OCI-LY7 (cell line): Measurements from ENCODE around the gene STOM. TPM values are rescaled to one million over a fixed set of nuclear protein-coding genes. Genes with fewer than 3 reads are reported as not detected.

ENCODE experiments used
- BruUV-seq: library from RNA; stranded (reverse); fragments of 400-500 nt; replicated peaks from 2 replicates; lab custom pipeline; 2021; lab: Mats Ljungman, UMichigan
- CTCF ChIA-PET: fragments of 300-600 bp; sonication (Branson Sonifier 250); formaldehyde crosslinking; loops from one replicate; lab custom pipeline; 2022; ENCODE audit warnings: antibody characterized with exemption; ENCODE audit not compliant: unreplicated experiment; lab: Charles Lee
- POLR2A ChIA-PET: fragments of 300-600 bp; sonication (Branson Sonifier 250); formaldehyde crosslinking; loops from one replicate; lab custom pipeline; 2022; ENCODE audit warnings: antibody characterized with exemption; lab: Charles Lee
- DNase-seq: peaks from one replicate; pipeline ENCODE4 v3.0.0-alpha.2; 2015; ENCODE audit warnings: low spot score
- H2AFZ ChIP-seq: fragments of 200-600 bp; sonication (generic), shearing (Covaris generic); 2 replicates; pipeline ENCODE4 v1.6.1; 2014; ENCODE audit warnings: mild to moderate bottlenecking, antibody characterized with exemption, low read length, moderate library complexity
- H3K27ac ChIP-seq: fragments of 200-600 bp; sonication (generic); 2 replicates; pipeline ENCODE4 v1.5.1; 2014; ENCODE audit warnings: mixed run types, low read depth, mild to moderate bottlenecking, moderate library complexity, low read length, inconsistent platforms; ENCODE audit not compliant: poor library complexity, severe bottlenecking
- H3K36me3 ChIP-seq: fragments of 200-600 bp; sonication (generic); 2 replicates; pipeline ENCODE4 v1.6.1; 2014; ENCODE audit warnings: mild to moderate bottlenecking, antibody characterized with exemption, low read length, moderate library complexity, mixed read lengths; ENCODE audit not compliant: insufficient read depth
- H3K4me1 ChIP-seq: fragments of 200-600 bp; sonication (generic); 2 replicates; pipeline ENCODE4 v1.5.1; 2014; ENCODE audit warnings: mild to moderate bottlenecking, low read length; ENCODE audit not compliant: insufficient read depth, poor library complexity, severe bottlenecking
- H3K4me2 ChIP-seq: fragments of 200-600 bp; sonication (generic); 2 replicates; pipeline ENCODE4 v1.6.1; 2014; ENCODE audit warnings: mild to moderate bottlenecking, low read length
- H3K4me3 ChIP-seq: fragments of 200-600 bp; sonication (generic); 2 replicates; pipeline ENCODE4 v1.5.1; 2014; ENCODE audit warnings: mild to moderate bottlenecking, low read depth, low read length; ENCODE audit not compliant: poor library complexity, severe bottlenecking
- H3K79me2 ChIP-seq: fragments of 200-600 bp; sonication (generic); 2 replicates; pipeline ENCODE4 v1.6.1; 2016; ENCODE audit warnings: low read depth, mild to moderate bottlenecking, low read length, moderate library complexity, mixed read lengths; ENCODE audit not compliant: insufficient read depth
- H3K9me2 ChIP-seq: fragments of 200-600 bp; sonication (generic); 2 replicates; pipeline ENCODE4 v1.6.1; 2016; ENCODE audit warnings: mild to moderate bottlenecking, low read length, mixed read lengths; ENCODE audit not compliant: insufficient read depth
- H3K9me3 ChIP-seq: fragments of 200-600 bp; sonication (generic); 2 replicates; pipeline ENCODE4 v1.6.1; 2014; ENCODE audit warnings: mild to moderate bottlenecking, mixed run types, low read length, mixed read lengths
- H4K20me1 ChIP-seq: fragments of 200-600 bp; sonication (generic); 2 replicates; pipeline ENCODE4 v1.6.1; 2014; ENCODE audit warnings: mild to moderate bottlenecking, antibody characterized with exemption, low read length, moderate library complexity, mixed read lengths; ENCODE audit not compliant: insufficient read depth
- CTCF ChIP-seq: fragments of 200-600 bp; sonication (generic); conservative IDR thresholded peaks from 2 replicates; pipeline ENCODE4 v1.5.1; 2014; ENCODE audit warnings: mild to moderate bottlenecking, antibody characterized with exemption, low read length, moderate library complexity, mixed read lengths
- EZH2phosphoT487 ChIP-seq: fragments of 200-600 bp; sonication (generic); IDR thresholded peaks from 2 replicates; pipeline ENCODE4 v1.6.1; 2018; ENCODE audit warnings: low read depth, borderline replicate concordance, mild to moderate bottlenecking, mixed run types, antibody characterized with exemption, low read length, moderate library complexity, mixed read lengths
- intact Hi-C: fragments of 100-400 bp; cut with micrococcal nuclease; formaldehyde crosslinking; loops from one replicate; pipeline ENCODE4 v1.10.0; 2022; ENCODE audit not compliant: unreplicated experiment
- total RNA-seq, 2 experiments: library from RNA; depleted of rRNA in 1 of 2; stranded (reverse); fragments of >200 nt in 1 of 2; shearing (Covaris generic) in 1 of 2; gene quantifications; 2 replicates each; pipeline ENCODE4 v1.2.3, GENCODE V29; 2014 to 2022

STOM gene
- total RNA-seq, 2 experiments from 2014 or later = 5.7 to 7.3 TPM

- no peak overlapping the region for H3K4me3 ChIP-seq
- ChIA-PET POLR2A (interaction anchor here (0.6 kb wide), 1 partner anchor 160 kb away, joined by 3 read pairs; no protein-coding TSS in a partner anchor), CTCF (interaction anchor here (0.6 to 1.6 kb wide), 4 partner anchors 51 to 93 kb away, joined by 3 to 6 read pairs (median 4); partner anchors contain the start of gene GSN)
- H3K79me2 ChIP-seq = no peaks in the 10 kb centered on the region
- no peak overlapping the region for H2AFZ ChIP-seq
- no peaks in the 10 kb centered on the region; the same call in 1 of the 2 replicates for H3K36me3 ChIP-seq
- no peaks in the 10 kb centered on the region for H3K9me2 ChIP-seq
- no peaks in the 10 kb centered on the region for H3K4me1 ChIP-seq
- H3K27ac ChIP-seq = no peak overlapping the region
- DNase-seq = no peak
- no peaks in the 10 kb centered on the region for H4K20me1 ChIP-seq
- intact Hi-C loops = no loop called here
- no peaks in the 10 kb centered on the region for H3K9me3 ChIP-seq
- no TSS peak for BruUV-seq
- TF ChIP-seq EZH2phosphoT487 = no peak
- TF ChIP-seq CTCF = no peak
- no peak overlapping the region for H3K4me2 ChIP-seq
Observed at GRCh38 chr9:121318631-121319382, 51.2 kb downstream of the STOM start.

DNA sequence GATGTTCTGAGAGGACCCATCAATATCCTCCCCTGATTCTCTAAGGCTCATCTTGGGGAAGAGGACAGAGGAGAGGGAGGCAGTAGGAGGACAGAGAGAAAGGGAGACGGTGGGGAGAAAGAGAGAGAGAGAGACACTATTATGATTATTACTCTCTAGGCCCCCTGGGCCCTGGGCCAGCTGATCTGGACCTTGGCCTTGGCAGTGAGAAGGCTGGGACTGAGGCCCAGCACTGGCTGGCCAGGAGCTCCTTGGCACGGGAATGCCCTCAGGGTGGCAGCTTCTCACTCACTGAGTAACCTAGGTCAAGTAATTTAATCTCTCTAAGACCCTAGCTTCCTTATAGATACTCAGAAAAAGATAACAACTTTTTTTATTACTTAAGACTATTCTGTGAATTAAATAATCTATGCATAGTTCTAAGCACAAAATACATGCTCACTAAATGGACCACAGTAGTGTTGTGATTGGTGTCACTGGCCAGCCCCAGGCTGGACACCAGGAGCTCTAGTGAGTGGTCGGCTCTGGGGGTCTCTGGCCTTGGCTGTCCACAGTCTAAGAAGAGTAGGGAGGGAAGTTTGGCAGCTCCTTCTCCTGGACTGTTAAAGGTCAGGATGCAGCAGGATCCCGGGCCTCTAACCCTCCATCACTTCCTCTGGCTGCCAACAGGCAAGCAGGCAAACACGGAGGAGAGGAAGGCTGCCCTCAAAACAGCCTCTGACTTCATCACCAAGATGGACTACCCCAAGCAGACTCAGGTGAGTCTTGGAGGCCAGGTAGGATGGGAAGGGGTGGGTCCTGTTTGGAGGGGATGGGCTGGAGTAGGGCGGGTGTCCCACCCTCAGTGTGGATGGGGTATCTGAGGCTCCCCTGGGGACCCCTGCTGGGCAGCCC is 52.1 kb downstream of the STOM start:
- BruUV-seq = no TSS peak
- TF ChIP-seq EZH2phosphoT487 = no peak

GRCh38 chr9:121316852-121317373 is 53.1 kb downstream of the STOM start:
- no peaks in the 10 kb centered on the region for H4K20me1 ChIP-seq
- no peaks in the 10 kb centered on the region for H3K4me1 ChIP-seq
- H3K9me2 ChIP-seq = no peaks in the 10 kb centered on the region
- H3K4me2 ChIP-seq = no peak overlapping the region
- DNase-seq = no peak
- BruUV-seq = no TSS peak
- H3K4me3 ChIP-seq = no peak overlapping the region
- TF ChIP-seq CTCF (no peak), EZH2phosphoT487 (no peak)
- intact Hi-C loops = no loop called here
- no peaks in the 10 kb centered on the region for H3K79me2 ChIP-seq
- H3K27ac ChIP-seq = no peak overlapping the region
- no peaks in the 10 kb centered on the region for H3K9me3 ChIP-seq
- ChIA-PET POLR2A (no interaction called here), CTCF (no interaction called here)
- H3K36me3 ChIP-seq = no peaks in the 10 kb centered on the region; the same call in 1 of the 2 replicates
- H2AFZ ChIP-seq = no peak overlapping the region

More for the DNA sequence above, 52.1 kb downstream of the STOM start:
- Histone ChIP-seq H3K9me3 (no peaks in the 10 kb centered on the region), H3K4me1 (no peaks in the 10 kb centered on the region), H3K4me3 (no peak overlapping the region), H2AFZ (no peak overlapping the region), H3K27ac (no peak overlapping the region), H3K9me2 (no peaks in the 10 kb centered on the region), H3K4me2 (no peak overlapping the region), H4K20me1 (no peaks in the 10 kb centered on the region), H3K79me2 (no peaks in the 10 kb centered on the region), H3K36me3 (no peaks in the 10 kb centered on the region; the same call in 1 of the 2 replicates)
- intact Hi-C loops = no loop called here
- no peak for DNase-seq
- POLR2A ChIA-PET = no interaction called here
- CTCF ChIA-PET = interaction anchor here (1.2 kb wide), 1 partner anchor 94 kb away, joined by 4 read pairs; no protein-coding TSS in a partner anchor
